ENCODE measurements around the gene NFKBIA. TPM values are rescaled to one million over a fixed set of nuclear protein-coding genes. Genes with fewer than 3 reads are reported as not detected.

The NFKBIA gene
- total RNA-seq, 1 experiment from 2014 or later, result 115 TPM

DNA sequence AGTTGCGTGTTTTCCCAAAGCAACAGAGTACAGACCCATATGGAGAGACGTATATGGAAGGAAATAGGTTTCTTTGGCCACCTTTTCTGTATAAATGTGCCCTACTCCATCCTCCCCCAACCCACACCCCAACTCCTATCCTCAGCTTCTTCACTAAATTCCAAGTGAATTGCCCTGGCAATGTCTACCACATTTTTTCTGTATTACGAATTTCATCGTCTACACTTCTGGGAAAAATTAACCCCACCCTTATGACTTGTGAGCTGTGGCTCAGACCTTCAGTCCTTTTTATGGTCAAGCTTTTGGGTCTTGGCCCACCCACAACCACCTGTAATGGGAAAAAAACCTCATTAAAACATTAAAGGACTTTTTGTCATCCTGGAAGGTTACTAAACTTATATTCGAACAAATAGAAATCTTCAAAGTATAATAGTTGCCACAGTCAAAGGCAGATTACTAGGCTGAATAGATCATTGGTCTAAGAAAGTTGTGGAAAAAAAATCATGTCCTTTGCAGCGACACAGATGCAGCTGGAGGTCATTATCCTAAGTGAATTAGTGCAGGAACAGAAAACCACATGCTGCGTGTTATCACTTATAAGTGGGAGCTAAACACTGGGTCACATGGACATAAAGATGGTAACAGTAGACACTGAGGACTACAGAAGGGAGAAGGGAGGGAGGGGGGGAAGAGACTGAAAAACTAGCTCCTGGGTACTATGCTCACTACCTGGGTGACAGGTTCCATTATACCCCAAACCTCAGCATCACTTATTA is 15.7 kb upstream of the NFKBIA start:
- Histone ChIP-seq H3K27ac (peak overlapping the region; percentile 69), H3K27me3 (replicated peaks) (no peaks in the 10 kb centered on the region), H3K4me1 (replicated peaks) (peaks cover 28% of the 10 kb centered on the region), H3K4me3 (no peak overlapping the region), H3K36me3 (no peaks in the 10 kb centered on the region), H3K9me3 (replicated peaks) (no peaks in the 10 kb centered on the region)
- peak in 1 of 2 experiments; percentile 38 for DNase-seq (ENCODE audit: low read depth in 1 of 2, low spot score in 2 of 2)

- Histone ChIP-seq H3K9me3 (replicated peaks) (no peaks in the 10 kb centered on the region), H3K36me3 (no peaks in the 10 kb centered on the region), H3K4me3 (no peak overlapping the region), H3K27ac (peak overlapping the region; percentile 69), H3K27me3 (replicated peaks) (no peaks in the 10 kb centered on the region), H3K4me1 (replicated peaks) (peaks cover 30% of the 10 kb centered on the region)
- no peak for DNase-seq (ENCODE audit: low read depth in 1 of 2, low spot score in 2 of 2)
Measured at GRCh38 chr14:35419429-35419841, 14.9 kb upstream of the NFKBIA start.

DNA sequence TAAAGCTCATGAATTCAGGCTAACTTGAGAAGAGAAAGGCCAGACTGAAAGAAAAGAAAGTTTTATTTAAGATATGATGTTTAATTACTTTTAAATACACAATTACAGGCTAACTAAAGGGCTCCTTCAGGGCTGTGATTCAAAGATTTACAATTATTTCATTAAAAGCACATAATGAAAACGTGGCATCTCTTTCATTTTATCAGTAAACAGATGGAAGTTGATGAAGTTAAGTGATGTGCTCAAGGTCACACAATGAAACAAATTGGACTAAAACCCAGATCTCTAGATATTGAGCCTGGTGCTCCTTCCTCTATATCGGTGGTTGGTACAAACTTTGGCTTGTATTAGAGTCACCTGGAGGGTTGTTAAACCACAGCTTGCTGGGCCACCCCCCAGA is 13.5 kb upstream of the NFKBIA start:
- Histone ChIP-seq H3K27me3 (replicated peaks) (no peaks in the 10 kb centered on the region), H3K4me1 (replicated peaks) (peaks cover 36% of the 10 kb centered on the region), H3K27ac (no peak overlapping the region), H3K9me3 (replicated peaks) (no peaks in the 10 kb centered on the region), H3K36me3 (no peaks in the 10 kb centered on the region), H3K4me3 (no peak overlapping the region)
- no peak for DNase-seq (ENCODE audit: low read depth in 1 of 2, low spot score in 2 of 2)

DNA sequence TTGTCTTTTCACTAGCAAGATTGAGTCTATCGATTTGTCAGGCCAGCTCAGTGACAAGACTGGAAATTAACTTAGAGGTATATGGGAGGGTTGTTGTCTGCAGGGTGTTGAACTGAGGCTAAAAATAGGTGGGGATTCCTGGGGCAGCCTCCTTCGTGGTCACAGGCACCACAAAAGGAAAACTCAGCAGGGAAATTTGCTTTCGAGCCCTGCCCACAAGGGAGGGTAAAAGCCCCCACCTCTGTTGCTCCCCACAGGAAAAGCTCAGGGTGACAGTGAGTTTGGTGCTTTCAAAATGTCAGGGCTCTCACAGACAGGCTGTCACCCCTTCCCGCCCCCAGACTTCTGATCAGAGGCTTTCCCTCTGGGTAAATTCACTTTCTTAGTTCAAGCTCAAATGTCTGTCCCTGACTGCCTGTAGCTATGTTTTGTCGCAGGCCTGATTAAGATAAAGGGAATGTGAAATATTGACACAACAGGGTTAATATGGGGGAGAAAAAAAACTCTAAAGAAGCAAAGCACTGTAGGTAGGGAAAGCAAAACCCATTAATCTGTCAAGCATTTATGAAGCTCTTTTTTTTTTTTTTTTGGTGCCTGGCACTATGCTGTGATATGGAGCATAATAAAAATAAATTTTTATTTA is 11.7 kb upstream of the NFKBIA start:
- Histone ChIP-seq H3K4me3 (no peak overlapping the region), H3K36me3 (no peaks in the 10 kb centered on the region), H3K9me3 (replicated peaks) (no peaks in the 10 kb centered on the region), H3K4me1 (replicated peaks) (peaks cover 36% of the 10 kb centered on the region), H3K27ac (no peak overlapping the region), H3K27me3 (replicated peaks) (no peaks in the 10 kb centered on the region)
- no peak for DNase-seq (ENCODE audit: low read depth in 1 of 2, low spot score in 2 of 2)

- Histone ChIP-seq H3K27ac (no peak overlapping the region), H3K4me1 (replicated peaks) (peaks cover 22% of the 10 kb centered on the region), H3K4me3 (no peak overlapping the region), H3K36me3 (no peaks in the 10 kb centered on the region), H3K9me3 (replicated peaks) (no peaks in the 10 kb centered on the region), H3K27me3 (replicated peaks) (no peaks in the 10 kb centered on the region)
- DNase-seq (ENCODE audit: low read depth in 1 of 2, low spot score in 2 of 2), result no peak
Measured at GRCh38 chr14:35414365-35414764, 9.8 kb upstream of the NFKBIA start.

GRCh38 chr14:35412272-35413056 is 7.9 kb upstream of the NFKBIA start:
- Histone ChIP-seq H3K36me3 (no peaks in the 10 kb centered on the region), H3K27me3 (replicated peaks) (no peaks in the 10 kb centered on the region), H3K4me3 (no peak overlapping the region), H3K4me1 (replicated peaks) (peaks cover 20% of the 10 kb centered on the region), H3K27ac (no peak overlapping the region), H3K9me3 (replicated peaks) (no peaks in the 10 kb centered on the region)
- DNase-seq (ENCODE audit: low read depth in 1 of 2, low spot score in 2 of 2), result no peak

DNA sequence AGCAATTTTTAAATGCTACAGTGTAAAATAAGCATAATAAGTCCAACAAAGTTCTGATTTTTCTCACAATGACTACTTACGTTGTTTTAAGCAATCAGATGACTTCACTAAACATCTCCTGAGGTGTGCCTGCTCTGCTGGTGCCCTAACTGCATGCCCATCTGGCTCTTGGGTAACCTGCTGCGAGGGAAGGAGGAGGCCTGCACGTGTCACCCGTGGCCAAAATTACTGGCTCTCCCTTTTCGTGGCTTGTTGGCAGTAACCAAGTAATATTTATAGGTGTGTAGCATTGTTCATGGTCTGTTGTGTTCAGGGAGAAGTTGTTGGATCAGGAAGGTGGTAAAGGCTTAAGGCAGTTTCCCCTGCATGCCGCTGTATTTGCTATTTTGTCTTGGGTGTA is 6.3 kb upstream of the NFKBIA start:
- no peaks in the 10 kb centered on the region for H3K27me3 ChIP-seq (replicated peaks)
- no peaks in the 10 kb centered on the region for H3K9me3 ChIP-seq (replicated peaks)
- no peak for DNase-seq (ENCODE audit: low read depth in 1 of 2, low spot score in 2 of 2)
- no peak overlapping the region for H3K27ac ChIP-seq
- H3K4me1 ChIP-seq (replicated peaks), result peaks cover 10% of the 10 kb centered on the region
- H3K4me3 ChIP-seq, result no peak overlapping the region
- H3K36me3 ChIP-seq, result no peaks in the 10 kb centered on the region

GRCh38 chr14:35409595-35409994 is 5.0 kb upstream of the NFKBIA start:
- peaks cover 19% of the 10 kb centered on the region for H3K4me1 ChIP-seq (replicated peaks)
- no peak overlapping the region for H3K4me3 ChIP-seq
- no peak overlapping the region for H3K27ac ChIP-seq
- DNase-seq (ENCODE audit: low read depth in 1 of 2, low spot score in 2 of 2), result no peak
- no peaks in the 10 kb centered on the region for H3K36me3 ChIP-seq
- H3K27me3 ChIP-seq (replicated peaks), result no peaks in the 10 kb centered on the region
- no peaks in the 10 kb centered on the region for H3K9me3 ChIP-seq (replicated peaks)

DNA sequence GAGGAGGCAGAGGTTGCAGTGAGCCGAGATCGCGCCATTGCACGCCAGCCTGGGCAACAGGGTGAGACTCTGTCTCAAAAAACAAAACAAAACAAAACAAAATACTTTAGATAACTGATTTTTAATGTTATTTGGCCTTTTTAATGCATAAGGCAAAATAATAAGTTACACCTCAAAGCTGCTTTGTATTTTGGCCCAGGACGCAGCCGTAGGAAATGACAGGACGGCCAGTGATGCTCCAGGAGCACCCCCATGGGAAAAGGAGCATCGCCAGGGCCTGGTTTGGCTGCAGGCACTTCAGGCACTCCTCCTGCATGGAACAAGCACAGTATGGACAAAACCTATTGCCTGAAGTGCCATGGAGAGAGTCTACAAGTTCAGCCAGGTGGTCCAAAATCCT is 3.5 kb upstream of the NFKBIA start:
- H3K27ac ChIP-seq, result no peak overlapping the region
- H3K9me3 ChIP-seq (replicated peaks), result no peaks in the 10 kb centered on the region
- H3K4me1 ChIP-seq (replicated peaks), result peaks cover 18% of the 10 kb centered on the region
- DNase-seq (ENCODE audit: low read depth in 1 of 2, low spot score in 2 of 2), result no peak
- peaks cover 13% of the 10 kb centered on the region for H3K36me3 ChIP-seq
- no peak overlapping the region for H3K4me3 ChIP-seq
- no peaks in the 10 kb centered on the region for H3K27me3 ChIP-seq (replicated peaks)

DNA sequence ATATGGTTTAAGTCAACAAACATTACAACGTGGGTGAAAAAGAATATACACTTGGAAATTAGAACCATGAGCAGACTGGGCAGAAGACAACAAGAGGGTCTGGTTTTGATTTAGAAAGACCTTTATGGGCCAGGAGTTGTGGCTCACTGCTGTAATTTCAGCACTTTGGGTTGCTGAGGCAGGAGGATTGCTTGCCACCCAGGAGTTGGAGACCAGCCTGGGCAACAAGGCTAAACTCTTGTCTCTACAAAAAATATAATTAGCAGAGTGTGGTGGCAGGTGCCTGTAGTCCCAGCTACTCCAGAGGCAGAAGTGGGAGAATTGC is 2.7 kb upstream of the NFKBIA start:
- H3K36me3 ChIP-seq, result peaks cover 21% of the 10 kb centered on the region
- no peaks in the 10 kb centered on the region for H3K9me3 ChIP-seq (replicated peaks)
- H3K27ac ChIP-seq, result no peak overlapping the region
- H3K27me3 ChIP-seq (replicated peaks), result no peaks in the 10 kb centered on the region
- no peak overlapping the region for H3K4me3 ChIP-seq
- peaks cover 25% of the 10 kb centered on the region for H3K4me1 ChIP-seq (replicated peaks)
- no peak for DNase-seq (ENCODE audit: low read depth in 1 of 2, low spot score in 2 of 2)

DNA sequence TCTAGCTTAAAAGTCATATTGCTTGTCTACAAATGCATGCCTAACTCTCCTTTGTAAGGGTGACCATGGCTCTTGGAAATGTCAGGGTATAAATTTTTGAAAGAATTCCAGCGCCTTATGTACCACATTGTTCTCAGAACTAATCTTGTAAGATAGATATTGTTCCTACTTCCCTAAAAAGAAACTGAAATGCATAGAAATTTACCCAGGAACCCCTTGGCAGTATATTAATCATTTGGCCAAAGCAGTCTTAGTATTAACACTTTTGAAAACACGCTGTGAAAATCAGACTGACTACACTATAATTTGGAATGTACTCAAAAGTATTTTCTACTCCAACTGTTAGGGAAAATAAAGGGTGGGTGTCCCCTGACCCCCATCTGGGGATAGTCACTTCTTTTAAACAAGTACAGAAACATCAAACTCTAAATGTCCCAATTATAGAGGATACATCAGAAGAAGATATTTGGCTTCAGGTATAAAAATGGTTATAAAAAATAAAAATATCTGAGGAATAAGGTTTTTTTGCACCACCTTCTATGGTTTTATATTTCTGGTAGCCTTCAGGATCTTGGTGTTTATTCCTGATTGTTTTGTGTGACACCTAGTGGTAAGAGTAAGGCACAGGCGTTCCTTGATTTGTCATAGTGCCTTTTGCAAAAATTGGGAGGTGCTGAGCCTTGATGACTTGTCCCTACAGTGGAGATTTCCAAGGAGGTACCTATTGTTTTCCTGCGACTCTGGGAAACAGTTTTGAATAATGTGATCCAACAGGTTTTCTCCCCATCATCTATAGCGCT is 2.2 kb upstream of the NFKBIA start:
- no peak overlapping the region for H3K27ac ChIP-seq
- peaks cover 27% of the 10 kb centered on the region for H3K4me1 ChIP-seq (replicated peaks)

DNA sequence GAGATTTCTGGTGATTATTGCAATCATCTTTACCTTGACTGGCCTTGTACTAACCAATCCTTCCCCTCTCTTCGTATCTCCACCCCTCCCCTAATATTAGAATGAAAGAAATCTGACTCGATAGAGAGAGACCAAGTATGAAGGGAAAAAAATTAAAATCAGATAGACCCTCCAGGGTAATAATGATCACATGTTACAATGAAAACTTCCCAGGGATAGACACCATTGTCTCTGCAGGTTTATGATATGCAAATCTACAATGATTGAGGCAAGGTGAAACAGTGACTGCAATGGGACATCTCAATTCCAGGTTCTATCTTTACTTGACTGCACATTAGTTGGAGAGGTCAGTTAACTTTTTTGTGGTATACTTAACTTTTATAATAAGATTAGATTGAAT is 1.5 kb upstream of the NFKBIA start:
- Histone ChIP-seq H3K9me3 (replicated peaks) (no peaks in the 10 kb centered on the region), H3K4me1 (replicated peaks) (peaks cover 27% of the 10 kb centered on the region), H3K36me3 (peaks cover 32% of the 10 kb centered on the region), H3K4me3 (no peak overlapping the region), H3K27ac (no peak overlapping the region), H3K27me3 (replicated peaks) (no peaks in the 10 kb centered on the region)
- no peak for DNase-seq (ENCODE audit: low read depth in 1 of 2, low spot score in 2 of 2)

More for the DNA sequence above, 2.2 kb upstream of the NFKBIA start:
- peak in 1 of 2 experiments; percentile 47 for DNase-seq (ENCODE audit: low read depth in 1 of 2, low spot score in 2 of 2)
- Histone ChIP-seq H3K4me3 (no peak overlapping the region), H3K9me3 (replicated peaks) (no peaks in the 10 kb centered on the region), H3K36me3 (peaks cover 26% of the 10 kb centered on the region), H3K27me3 (replicated peaks) (no peaks in the 10 kb centered on the region)

DNA sequence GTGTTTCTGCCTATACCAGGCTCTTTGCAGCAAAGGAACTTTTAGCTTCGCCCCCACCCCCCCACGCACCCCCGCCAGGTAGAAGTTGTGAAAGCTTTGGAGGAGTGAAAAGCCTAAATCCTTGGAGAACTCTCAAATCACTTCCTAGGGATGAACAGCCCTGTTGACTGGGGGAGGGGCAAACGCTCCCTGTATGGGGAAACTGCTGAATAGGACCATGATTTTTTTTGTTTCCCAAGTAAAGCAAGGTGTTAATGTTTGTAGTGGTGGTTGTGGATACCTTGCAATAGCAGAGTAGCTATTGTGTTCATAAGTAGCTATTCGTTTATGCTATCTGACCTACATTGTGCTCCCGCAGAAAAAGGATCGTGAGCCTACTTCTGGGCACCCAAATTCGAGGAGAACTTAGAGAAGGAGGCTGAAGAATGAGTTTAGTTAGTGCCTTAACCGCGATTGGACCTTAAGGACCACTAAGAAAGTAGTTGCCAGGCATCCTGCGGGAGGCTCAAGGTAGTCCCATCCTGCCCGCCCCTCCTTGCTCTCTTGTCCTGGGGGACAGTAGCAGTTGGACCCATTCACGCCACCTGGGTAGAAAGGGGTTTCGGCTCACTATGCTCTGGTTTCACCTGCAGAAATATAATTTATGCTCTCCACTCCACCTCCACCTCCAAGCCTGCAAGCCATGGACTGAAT is 901 bp upstream of the NFKBIA start:
- Histone ChIP-seq H3K4me3 (peak overlapping the region; percentile 93), H3K36me3 (peaks cover 39% of the 10 kb centered on the region), H3K27ac (peak overlapping the region; percentile 93), H3K9me3 (replicated peaks) (no peaks in the 10 kb centered on the region), H3K4me1 (replicated peaks) (peaks cover 33% of the 10 kb centered on the region), H3K27me3 (replicated peaks) (no peaks in the 10 kb centered on the region)
- no peak for DNase-seq (ENCODE audit: low read depth in 1 of 2, low spot score in 2 of 2)
